ENCODE measurements around the gene ABCC6.
A peak's percentile ranks its signal among the peaks of the same experiment; 100 is the strongest.
"Not testable (repeated sequence)": the region's sequence is repeated elsewhere in the genome, so short reads cannot be mapped to it uniquely, and the experiment has no call there.

Gene ABCC6

DNA sequence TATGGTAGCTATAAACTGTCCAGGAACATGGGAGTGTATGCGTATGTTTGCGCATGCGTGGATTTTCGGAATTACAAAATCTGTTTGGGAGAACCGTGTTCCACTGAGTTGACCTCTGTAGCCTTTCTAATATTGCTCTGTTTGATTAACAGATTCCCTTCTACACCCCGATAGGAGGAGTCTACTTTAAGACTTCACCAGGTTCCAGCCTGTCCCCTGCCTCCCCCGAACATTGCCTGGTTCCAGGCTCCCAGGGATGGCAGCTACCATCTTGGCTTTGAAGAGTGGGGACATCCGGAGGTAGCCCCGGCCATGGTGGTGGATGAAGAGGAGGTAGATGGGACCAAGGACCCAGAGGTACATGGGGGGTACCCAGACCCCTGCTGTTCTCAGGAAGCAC lies 1.9 kb downstream of the ABCC6 start:
- DNase-seq = not testable (repeated sequence)

DNA sequence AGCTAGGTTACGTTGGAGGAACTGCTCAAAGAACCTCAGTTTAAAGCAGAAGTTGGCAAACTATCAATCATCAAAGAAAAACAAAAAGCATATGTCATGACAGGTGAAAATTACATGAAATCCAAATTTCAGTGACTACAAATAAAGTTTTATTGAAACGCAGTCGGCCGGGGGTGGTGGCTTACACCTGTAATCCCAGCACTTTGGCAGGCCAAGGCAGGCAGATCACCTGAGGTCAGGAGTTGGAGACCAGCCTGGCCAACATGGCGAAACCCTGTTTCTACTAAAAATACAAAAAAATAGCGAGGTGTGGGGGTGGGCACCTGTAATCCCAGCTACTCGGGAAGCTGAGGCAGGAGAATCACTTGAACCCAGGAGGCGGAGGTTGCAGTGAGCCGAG lies 2.8 kb downstream of the ABCC6 start:
- DNase-seq = not testable (repeated sequence)

DNA sequence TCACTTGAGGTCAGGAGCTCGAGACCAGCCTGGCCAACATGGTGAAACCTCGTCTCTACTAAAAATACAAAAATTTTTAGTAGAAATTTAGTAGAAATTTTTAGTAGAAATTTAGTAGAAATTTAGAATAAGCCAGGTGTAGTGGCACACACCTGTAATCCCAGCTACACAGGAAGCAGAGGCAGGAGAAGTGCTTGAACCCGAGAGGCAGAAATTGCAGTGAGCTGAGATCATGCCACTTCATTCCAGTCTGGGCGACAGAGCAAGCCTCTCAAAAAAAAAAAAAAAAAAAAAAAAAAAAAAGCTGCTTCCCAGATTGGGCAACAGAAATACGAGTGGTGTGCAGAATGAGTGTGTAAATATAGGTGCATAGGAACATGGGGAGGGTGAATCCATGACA lies 4.5 kb downstream of the ABCC6 start:
- DNase-seq = not testable (repeated sequence)

DNA sequence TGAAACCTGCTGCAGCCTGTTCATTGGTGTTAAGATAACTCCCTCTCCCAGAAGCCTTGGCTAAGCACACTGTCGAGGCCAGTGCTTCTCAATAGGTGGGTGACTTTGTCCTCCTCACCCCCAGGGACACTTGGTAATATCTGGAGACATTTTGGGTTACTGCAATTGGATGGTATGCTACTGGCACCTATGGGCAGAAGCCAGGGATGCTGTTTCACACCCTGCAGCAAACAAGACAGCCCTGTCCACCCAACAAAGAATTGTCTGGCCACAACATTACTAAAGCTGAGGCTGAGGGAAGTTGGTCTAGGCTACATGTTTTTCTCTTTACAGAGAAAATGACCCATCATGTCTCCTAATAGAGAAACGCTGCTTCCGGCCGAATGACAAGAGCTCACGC lies 4.9 kb downstream of the ABCC6 start:
- DNase-seq = not testable (repeated sequence)

DNA sequence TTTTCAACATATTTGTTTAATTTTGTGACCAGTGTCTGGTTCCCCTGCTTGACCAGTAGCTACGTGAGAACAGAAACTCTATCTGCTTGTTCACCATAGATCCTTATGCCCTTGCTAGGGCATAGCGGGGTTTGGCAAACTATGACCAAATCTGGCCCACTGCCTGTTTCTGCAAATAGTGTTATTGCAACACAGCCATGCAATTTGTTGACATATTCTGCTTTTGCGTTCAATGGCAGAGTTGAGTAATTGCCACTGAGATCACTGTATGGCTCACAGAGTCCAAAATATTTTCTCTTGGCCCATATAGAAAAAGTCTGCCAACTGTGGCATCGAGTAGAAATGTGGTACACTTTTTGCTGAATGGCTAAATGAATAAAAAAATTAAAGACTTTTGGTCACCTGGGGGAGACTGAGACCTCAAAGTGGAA lies 9.4 kb downstream of the ABCC6 start:
- not testable (repeated sequence) for DNase-seq

DNA sequence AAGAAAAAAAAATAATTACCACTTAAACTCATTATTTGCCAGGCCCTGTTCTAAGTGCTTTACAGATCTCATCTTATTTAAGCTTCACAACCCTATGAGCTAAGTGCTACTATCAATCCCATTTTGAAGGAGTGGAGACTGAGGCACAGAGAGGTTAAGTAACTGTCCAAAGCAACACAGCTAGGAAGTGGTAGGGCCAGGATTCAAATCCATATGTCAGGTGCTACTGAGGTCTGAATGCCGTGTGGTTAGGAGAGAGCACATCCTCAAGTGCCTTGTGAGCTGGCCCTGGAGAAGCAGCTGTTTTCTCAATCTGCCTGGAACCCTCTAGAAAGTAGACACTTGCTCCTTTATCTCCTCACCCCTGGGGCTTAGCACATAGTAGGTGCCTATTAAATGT lies 11.9 kb downstream of the ABCC6 start:
- not testable (repeated sequence) for DNase-seq

DNA sequence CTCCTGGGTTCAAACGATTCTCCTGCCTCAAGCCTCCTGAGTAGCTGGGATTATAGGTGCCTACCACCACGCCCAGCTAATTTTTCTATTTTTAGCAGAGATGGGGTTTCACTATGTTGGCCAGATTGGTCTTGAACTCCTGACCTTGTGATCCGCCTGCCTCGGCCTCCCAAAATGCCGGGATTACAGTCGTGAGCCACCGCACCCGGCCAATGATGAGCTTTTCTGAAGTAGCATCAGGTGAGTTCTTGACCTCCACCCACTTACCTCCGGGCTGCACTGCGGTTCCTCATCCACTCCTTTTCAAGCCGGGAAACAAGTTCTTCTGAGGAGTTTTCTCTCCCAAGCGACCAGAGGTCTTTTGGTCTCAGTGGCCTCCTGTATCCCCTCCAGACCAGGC lies 14.8 kb downstream of the ABCC6 start:
- DNase-seq = not testable (repeated sequence)

DNA sequence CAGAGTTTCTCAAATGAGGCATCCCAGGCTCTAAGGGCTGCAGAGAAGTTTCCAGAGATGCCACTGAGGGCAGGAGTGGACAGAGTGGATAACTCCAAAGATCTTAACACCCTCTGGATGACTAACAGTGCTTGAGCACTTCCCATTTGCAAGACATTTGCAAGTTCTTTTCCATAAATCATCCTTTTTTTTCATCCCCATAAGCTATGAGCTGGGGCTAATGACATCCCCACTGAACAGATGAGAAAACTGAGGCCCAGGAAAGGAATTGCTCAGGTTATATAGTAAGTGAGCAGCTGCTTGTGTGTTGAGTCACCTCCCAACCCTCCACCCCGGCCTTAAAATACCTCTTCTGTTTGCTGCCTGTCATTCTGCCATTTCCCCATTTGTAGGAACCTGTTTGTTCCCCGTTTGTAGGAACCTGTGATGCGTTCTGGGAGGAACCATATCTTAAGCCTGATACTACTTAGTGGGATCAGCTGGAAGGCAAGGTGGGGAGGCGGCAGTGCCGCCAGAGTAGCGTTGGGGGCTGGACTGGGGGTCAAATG lies 15.4 kb downstream of the ABCC6 start:
- DNase-seq = not testable (repeated sequence)

DNA sequence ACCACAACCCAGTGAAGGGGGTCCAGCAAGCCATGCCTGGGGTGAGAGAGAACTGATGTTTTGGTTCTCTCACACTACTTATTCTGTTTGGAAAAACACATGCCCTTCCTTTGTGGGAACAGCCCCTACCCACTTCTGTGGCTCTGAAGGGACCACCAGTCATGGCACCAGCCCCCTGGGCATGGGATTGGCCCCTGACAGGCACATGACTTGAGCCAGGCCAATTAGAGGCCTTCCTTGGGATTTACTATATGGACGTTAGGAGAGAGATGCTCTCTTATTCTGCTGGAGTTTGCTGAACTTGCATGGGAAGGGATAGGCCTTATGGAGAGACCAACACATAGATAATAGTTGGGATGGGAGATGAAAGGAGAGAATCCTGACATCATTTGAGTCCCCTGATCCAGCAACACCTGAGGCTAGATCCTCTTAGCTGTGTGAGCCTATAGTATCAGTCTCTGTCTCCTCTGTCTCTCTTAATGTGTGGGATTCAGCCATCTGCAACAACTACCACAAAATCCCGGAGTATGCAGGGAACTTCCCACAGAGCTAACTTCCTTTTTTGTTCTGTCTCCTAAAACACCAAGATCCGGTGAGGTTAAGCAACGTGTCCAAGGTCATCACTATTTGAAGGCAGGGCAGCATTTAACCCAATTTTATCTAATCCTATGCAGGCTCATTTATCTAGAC lies 16.1 kb downstream of the ABCC6 start:
- not testable (repeated sequence) for DNase-seq

DNA sequence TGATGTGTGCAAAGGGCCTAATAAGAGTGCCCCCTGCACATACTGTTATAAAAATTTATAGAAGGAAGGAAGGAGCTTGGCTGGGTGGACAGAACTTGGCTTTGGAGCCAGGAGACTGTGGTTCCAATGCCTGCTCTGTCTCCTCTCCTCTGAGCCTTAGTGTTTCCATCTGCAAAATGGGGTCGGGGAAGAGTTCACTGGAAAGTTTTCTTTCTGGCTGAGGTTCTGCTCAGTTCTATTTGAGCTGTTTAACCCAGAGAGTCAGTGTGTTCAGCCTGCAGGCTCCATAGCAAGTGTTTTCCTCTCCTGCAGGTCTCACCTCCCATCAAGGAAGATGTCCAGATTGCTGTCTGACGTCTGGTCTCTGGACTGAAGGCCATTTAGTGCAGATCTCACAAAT lies 17.4 kb downstream of the ABCC6 start:
- DNase-seq = not testable (repeated sequence)

DNA sequence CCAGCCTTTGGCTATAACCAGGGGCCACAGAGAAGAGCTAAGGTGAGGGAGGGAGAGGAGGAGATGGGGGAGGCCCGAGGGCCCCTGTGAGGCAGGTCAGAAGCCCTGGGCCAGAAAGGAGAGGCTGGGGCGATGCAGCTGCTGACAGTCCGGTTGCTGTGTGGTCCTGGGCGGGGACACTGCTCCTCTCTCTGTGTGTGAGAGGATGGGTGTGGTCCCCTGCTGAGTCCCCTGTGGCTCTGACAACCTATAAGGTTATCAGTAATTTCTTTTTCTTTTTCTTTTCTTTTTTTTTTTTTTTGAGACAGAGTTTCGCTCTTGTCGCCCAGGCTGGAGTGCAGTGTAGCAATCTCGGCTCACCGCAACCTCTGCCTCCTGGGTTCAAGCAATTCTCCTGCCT lies 18.7 kb downstream of the ABCC6 start:
- not testable (repeated sequence) for DNase-seq

DNA sequence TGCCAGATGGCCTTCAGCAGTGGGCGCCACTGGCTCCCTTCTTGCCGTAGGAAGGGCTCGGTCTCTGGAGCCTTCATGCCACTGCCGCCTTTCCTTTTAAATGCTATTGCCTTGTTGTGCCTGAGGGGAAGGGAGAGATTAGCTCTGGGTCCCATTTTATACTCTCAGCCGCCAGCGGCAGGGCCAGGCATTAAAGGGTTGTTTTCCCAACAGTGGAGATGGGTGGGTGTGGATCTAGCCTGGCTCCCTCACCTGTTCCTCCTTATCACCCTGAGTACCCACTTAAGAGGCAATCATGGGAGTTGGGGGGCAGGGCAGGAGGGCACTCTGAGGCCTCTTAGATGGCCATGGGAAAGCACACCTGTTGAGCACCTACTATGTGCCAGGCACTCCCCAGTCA lies 19.8 kb downstream of the ABCC6 start:
- not testable (repeated sequence) for DNase-seq

DNA sequence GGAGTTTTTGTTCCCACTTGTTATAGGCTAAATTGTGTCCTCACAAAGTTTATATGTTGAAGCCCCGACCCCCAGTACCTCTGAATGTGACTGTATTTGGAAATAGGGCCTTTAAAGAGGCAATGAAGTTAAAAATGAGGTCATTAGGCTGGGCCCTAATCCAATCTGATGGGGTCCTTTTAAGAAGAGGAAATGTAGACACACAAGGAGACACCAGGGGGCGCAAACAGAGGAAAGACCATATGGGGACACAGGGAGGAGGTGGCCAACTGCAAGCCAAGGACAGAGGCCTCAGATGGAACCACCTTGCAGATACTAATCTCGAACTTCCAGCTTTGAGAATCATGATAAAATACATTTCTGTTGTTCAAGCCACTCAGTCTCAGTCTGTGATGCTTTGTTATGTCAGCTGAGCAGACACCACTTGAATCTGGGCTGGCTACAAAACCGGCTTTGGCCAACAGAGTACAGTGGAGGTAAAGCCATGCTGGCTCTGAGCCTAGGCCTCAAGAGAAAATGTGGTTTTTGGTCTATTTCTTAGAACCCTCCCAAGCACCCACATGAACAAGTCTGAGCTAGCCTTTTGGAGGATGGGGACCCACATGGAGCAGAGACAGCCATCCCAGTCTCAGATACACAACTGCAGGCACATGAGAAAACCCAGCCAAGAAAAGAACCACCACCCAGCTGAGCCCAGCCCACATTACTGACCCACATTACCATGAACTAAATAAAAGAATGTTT lies 20.7 kb downstream of the ABCC6 start:
- DNase-seq = peak in 2 of 5 experiments; percentile 14 to 64

DNA sequence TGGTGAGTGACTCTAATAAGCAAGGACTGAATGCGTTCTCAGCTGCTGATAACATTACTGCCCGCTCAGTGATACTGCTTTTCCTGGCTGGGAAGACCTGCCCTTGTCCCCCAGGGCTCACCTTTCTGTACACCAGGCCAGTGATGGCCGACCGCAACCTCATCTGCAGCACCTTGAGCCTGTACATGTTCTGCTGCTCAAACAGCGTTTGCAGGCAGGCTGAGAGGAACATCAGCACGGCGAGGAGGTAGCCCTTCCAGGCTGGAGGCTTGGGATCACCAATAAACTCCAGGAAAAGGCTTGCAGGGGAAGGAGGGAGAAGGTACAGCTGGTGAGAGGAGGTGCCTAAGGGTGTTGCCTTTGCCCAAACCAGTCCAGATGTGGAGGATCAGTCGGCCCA lies 21.4 kb downstream of the ABCC6 start:
- not testable (repeated sequence) for DNase-seq

DNA sequence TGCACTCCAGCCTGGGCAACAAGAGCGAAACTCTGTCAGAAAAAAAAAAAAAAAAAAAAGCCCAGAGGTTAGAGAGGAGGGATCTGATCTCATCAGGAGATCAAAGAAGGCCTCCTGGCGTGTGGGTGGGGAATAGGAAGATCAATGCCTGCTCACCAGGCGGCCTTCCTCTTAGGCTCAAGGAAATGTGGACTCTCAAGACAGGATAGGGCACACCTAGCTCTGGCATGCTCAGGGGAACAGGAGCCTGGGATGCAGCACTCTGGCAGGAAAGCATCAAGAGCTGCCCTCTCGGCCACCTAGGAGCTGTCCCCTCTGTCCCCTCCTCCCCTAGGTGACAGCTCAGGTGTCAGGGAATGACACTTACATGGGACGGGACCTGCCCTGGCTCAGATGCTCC lies 22.9 kb downstream of the ABCC6 start:
- not testable (repeated sequence) for DNase-seq

DNA sequence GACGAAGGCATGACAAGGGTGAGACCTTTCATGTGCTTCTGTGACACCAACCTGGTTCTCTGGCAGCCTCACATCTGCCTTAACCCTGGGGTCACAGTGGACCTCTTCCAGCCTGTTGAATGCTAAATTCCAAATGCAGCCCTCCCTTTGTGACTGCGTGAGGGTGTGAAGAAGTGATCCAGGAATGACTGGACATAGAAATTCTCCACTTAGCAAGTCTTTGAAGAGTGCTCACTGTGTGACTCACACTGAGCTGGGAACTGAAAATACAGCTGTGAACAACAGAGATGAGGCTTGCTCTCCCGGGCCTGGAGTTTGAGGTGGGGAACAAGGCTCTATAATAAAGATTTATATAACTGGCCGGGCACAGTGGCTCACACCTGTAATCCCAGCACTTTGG lies 23.9 kb downstream of the ABCC6 start:
- not testable (repeated sequence) for DNase-seq

DNA sequence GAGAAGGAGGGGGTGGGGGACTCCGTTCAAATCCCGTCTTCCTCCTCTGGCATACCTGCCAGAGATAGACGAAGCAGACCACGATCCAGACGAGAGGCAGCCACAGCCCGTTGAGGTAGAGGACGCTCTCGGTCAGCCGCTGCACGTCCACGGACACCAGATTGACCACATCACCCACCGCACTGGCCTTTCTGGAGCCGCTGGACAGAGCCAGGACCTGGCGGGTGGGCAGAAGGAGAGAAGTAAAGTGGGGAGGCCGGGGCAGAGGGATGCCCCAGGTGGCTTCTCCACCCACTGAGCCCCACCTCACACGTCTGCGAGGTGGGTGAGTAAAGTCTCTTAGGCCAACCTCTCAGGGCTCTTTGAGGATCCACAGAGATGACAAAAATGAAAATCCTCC lies 25.3 kb downstream of the ABCC6 start:
- DNase-seq = no peak

DNA sequence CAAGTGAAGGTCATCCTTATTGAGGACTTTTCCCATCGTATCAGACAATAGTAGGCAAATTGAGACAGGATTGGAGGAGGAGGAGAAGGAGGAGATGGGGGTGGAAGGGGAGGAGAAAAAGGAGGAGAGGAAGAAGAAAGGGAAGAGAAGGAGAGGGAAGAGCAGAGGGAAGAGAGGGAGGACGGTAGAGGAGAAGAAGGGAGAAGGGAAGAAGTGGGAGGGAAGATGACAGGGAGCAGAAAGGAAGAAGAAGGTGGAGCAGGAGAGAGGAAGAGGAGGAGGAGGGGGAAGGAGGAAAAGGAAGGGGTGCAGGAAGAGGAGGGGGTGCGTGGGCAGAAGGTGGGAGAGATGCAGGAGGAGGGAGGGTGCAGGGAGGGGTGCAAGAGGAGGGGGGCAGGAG lies 26.0 kb downstream of the ABCC6 start:
- DNase-seq = no peak

DNA sequence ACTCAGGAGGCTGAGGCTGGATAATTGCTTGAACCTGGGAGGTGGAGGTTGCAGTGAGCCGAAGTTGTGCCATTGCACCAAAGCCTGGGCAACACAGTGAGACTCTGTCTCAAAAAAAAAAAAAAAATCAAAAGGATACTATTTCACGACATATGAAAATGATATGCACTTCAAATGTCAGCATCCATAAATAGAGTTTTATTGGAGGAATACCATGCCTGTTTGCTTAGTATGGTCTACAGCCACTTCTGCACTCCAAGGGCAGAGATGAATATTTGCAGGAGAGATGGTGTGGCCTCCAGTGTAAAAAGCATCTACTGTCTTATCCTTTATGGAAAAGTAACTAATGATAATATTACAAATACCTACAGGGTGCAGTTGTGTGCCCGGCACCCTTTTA lies 27.2 kb downstream of the ABCC6 start:
- no peak for DNase-seq

DNA sequence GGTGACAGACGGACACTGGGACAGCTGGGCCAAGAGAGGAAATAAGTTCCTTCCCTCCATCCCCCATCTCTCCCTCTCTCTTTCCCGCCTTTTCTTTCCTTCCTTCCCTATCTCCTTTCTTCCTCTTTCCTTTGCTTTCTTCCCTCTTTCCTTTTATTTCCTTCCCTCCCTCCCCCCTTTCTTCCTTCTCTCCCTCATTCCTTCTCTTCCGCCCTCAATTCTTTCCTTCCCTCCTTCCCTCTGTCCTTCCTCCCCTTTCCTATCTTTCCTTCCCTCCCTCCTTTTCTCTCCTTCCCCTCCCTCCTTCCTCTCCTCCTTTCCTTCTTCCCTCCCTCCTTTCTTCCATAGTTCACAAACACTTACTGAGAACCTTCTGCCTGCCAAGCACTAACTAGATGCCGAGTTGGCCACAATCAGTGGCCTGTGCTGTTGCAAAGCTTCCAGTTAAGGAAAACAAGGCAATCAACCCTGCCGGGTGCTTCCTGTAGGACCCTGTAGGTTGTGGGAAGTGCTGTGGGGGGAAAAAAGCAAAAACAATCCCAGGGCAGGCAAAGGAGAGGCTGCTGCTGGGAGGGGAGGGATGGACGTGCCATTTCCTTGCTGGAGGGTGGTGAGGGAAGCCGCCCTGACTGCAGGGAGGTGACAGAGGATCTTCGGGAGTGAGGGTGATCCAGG lies 31.7 kb downstream of the ABCC6 start:
- no peak for DNase-seq

DNA sequence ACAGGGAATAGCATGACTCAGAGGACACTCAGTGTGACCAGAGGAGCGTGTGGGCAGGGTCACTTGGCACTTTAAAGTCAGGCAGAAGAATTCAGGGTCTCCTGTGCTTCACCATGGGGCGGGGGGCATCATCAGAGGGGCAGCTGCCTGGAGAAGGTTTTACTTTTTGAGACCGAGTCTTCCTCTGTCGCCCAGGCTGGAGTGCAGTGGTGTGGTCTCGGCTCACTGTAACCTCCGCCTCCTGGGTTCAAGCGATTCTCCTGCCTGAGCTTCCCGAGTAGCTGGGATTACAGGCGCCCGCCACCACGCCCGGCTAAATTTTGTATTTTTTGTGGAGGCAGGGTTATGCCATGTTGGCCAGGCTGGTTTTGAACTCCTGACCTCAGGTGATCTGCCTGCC lies 32.3 kb downstream of the ABCC6 start:
- not testable (repeated sequence) for DNase-seq

DNA sequence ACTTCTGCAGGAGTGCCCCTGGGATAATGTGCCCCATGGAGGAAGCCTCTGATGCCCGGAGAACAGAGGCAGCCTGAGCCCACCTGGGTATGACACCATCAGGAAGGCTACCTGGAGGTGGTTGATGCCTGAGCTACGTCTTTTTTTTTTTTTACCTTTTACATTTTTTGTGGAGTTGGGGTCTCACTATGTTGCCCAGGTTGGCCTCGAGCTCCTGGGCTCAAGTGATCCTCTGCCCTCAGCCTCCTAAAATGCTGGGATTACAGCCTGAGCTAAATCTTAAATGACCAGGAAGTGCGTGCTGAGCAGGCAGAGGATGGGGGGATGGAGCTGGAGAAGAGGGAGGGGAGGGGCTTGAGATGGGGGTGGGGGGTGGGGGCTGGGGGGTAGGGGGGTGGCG lies 32.7 kb downstream of the ABCC6 start:
- DNase-seq = no peak

DNA sequence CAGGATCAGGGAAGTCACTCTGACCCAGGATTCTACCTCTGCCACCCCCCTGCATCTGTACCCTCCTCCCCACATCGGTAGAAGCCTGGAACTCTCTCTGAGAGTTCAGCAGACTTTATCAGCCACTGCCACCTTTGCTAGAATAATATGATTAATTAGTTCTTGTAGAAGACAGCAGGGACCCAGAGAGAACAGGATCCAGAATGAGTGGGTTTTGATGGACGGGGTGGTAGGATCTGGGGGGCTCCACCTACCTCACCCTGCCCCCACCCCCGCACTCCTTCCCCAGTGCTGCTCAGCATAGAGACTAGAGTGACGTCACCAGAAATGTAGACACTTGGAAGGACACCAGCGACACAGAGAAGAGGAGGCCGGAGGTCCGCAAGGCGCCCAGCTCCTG lies 33.5 kb downstream of the ABCC6 start:
- no peak for DNase-seq
